OCI-LY1 (cell line): ENCODE data around the gene TEKT2.

Source experiments
- H2AFZ ChIP-seq: fragments of 200-600 bp; sonication (generic), shearing (Covaris generic); 2 replicates; pipeline ENCODE4 v1.6.0; 2014; ENCODE audit warnings: antibody characterized with exemption, mild to moderate bottlenecking, low read length
- H3F3A ChIP-seq: fragments of 200-600 bp; sonication (generic), shearing (Covaris generic); 2 replicates; pipeline ENCODE4 v1.6.0; 2014; ENCODE audit warnings: mild to moderate bottlenecking, antibody characterized with exemption, low read length, moderate library complexity; ENCODE audit not compliant: insufficient read depth
- H3K27ac ChIP-seq: fragments of 200-600 bp; sonication (generic); 2 replicates; pipeline ENCODE4 v1.5.1; 2014; ENCODE audit warnings: low read length, mixed run types, mild to moderate bottlenecking, low read depth; ENCODE audit not compliant: poor library complexity, severe bottlenecking
- H3K27me3 ChIP-seq: fragments of 200-600 bp; sonication (generic); 2 replicates; pipeline ENCODE4 v1.6.0; 2014; ENCODE audit warnings: antibody characterized with exemption, mild to moderate bottlenecking, low read length, moderate library complexity; ENCODE audit not compliant: insufficient read depth
- H3K36me3 ChIP-seq: fragments of 200-600 bp; sonication (generic); 2 replicates; pipeline ENCODE4 v1.6.1; 2014; ENCODE audit warnings: mild to moderate bottlenecking, antibody characterized with exemption, low read length, moderate library complexity, mixed read lengths; ENCODE audit not compliant: insufficient read depth
- H3K4me1 ChIP-seq: fragments of 200-600 bp; sonication (generic); 2 replicates; pipeline ENCODE4 v1.5.1; 2014; ENCODE audit warnings: mild to moderate bottlenecking, low read length, moderate library complexity; ENCODE audit not compliant: insufficient read depth, severe bottlenecking
- H3K4me2 ChIP-seq: fragments of 200-600 bp; sonication (generic), shearing (Covaris generic); 2 replicates; pipeline ENCODE4 v1.6.1; 2014; ENCODE audit warnings: low read length
- H3K4me3 ChIP-seq: fragments of 200-600 bp; sonication (generic); 2 replicates; pipeline ENCODE4 v1.5.1; 2014; ENCODE audit warnings: low read length, low read depth, mild to moderate bottlenecking, mixed read lengths; ENCODE audit not compliant: poor library complexity, severe bottlenecking
- H3K79me2 ChIP-seq: fragments of 200-600 bp; shearing (Covaris generic); 2 replicates; pipeline ENCODE4 v1.6.1; 2016; ENCODE audit warnings: mixed run types, low read length, mixed read lengths; ENCODE audit not compliant: insufficient read depth
- H3K9ac ChIP-seq: fragments of 200-600 bp; sonication (generic), shearing (Covaris generic); 2 replicates; pipeline ENCODE4 v1.6.1; 2014; ENCODE audit warnings: mild to moderate bottlenecking, low read length, mixed read lengths
- H3K9me2 ChIP-seq: fragments of 200-600 bp; sonication (generic), shearing (Covaris generic); 2 replicates; pipeline ENCODE4 v1.6.1; 2014; ENCODE audit warnings: low read depth, mild to moderate bottlenecking, low read length, mixed read lengths
- H3K9me3 ChIP-seq: fragments of 200-600 bp; shearing (Covaris generic); 2 replicates; pipeline ENCODE4 v1.6.1; 2014; ENCODE audit warnings: low read length, mixed read lengths
- H4K20me1 ChIP-seq: fragments of 200-600 bp; sonication (generic), shearing (Covaris generic); 2 replicates; pipeline ENCODE4 v1.6.0; 2016; ENCODE audit warnings: mild to moderate bottlenecking, low read length; ENCODE audit not compliant: insufficient read depth
- EZH2 ChIP-seq: fragments of 200-600 bp; sonication (generic), shearing (Covaris generic); IDR thresholded peaks from 2 replicates; pipeline ENCODE4 v1.8.0; 2017; ENCODE audit warnings: borderline replicate concordance, mixed run types, mild to moderate bottlenecking, antibody characterized with exemption, low read length, moderate library complexity, mixed read lengths
- TF ChIP-seq, protein P1 (sequence below): fragments of 200-600 bp; sonication (generic), shearing (Covaris generic); IDR thresholded peaks from 2 replicates; pipeline ENCODE4 v1.5.1; 2017; ENCODE audit warnings: mild to moderate bottlenecking, antibody characterized with exemption, low read length, moderate library complexity, mixed read lengths

Gene TEKT2

DNA sequence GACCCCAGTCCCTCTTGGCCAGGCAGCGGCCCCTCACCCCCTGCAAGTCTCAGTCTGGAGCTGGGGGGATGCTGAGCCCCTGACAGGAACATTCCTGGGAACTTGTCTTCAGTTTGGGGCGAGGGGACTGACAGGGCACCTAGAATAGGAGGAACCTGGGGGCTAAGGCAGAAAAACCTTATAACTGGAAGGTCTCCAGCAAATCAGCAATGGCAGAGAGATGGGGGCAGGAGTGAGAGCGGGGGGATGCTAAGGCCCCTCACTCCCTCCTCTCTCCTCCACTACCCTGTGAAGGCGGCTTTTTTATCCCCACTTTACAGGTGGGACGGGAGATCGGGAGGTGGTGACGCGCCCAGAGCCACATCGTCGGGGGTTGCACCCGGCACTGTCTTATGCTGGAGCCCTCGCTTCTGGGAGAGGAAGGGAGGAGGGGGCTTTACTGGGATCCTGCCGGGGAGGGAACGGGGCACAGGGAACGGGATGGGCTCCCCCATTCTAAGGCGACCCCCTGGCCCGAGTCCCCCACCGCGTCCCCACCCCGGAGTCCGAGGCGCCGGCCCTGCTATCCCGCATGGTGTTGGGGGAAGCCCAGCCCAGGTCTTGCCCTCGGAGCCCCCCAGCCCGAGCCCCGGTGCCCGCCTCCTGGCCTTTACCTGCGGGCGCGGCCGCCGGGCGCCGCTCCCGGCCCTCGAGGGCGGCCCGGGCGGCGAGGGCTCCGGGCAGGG lies 40.7 kb downstream of the TEKT2 start:
- Histone ChIP-seq H3K4me2 (peak overlapping the region; percentile 27; the same call in 1 of the 2 replicates), H3K4me1 (peaks cover 25% of the 10 kb centered on the region), H4K20me1 (no peaks in the 10 kb centered on the region), H3K4me3 (no peak overlapping the region), H3K9me3 (no peaks in the 10 kb centered on the region), H3K27me3 (peaks cover 7% of the 10 kb centered on the region; the same call in 1 of the 2 replicates), H3K9me2 (no peaks in the 10 kb centered on the region), H3K27ac (no peak overlapping the region), H3K36me3 (no peaks in the 10 kb centered on the region), H2AFZ (no peak overlapping the region), H3K79me2 (no peaks in the 10 kb centered on the region), H3F3A (no peaks in the 10 kb centered on the region), H3K9ac (no peak overlapping the region)
- 0 out of 2 replicates have a peak, but pooled peaks have one; percentile 46 for TF ChIP-seq EZH2
- TF ChIP-seq, protein P1, sequence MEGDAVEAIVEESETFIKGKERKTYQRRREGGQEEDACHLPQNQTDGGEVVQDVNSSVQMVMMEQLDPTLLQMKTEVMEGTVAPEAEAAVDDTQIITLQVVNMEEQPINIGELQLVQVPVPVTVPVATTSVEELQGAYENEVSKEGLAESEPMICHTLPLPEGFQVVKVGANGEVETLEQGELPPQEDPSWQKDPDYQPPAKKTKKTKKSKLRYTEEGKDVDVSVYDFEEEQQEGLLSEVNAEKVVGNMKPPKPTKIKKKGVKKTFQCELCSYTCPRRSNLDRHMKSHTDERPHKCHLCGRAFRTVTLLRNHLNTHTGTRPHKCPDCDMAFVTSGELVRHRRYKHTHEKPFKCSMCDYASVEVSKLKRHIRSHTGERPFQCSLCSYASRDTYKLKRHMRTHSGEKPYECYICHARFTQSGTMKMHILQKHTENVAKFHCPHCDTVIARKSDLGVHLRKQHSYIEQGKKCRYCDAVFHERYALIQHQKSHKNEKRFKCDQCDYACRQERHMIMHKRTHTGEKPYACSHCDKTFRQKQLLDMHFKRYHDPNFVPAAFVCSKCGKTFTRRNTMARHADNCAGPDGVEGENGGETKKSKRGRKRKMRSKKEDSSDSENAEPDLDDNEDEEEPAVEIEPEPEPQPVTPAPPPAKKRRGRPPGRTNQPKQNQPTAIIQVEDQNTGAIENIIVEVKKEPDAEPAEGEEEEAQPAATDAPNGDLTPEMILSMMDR: no peak

DNA sequence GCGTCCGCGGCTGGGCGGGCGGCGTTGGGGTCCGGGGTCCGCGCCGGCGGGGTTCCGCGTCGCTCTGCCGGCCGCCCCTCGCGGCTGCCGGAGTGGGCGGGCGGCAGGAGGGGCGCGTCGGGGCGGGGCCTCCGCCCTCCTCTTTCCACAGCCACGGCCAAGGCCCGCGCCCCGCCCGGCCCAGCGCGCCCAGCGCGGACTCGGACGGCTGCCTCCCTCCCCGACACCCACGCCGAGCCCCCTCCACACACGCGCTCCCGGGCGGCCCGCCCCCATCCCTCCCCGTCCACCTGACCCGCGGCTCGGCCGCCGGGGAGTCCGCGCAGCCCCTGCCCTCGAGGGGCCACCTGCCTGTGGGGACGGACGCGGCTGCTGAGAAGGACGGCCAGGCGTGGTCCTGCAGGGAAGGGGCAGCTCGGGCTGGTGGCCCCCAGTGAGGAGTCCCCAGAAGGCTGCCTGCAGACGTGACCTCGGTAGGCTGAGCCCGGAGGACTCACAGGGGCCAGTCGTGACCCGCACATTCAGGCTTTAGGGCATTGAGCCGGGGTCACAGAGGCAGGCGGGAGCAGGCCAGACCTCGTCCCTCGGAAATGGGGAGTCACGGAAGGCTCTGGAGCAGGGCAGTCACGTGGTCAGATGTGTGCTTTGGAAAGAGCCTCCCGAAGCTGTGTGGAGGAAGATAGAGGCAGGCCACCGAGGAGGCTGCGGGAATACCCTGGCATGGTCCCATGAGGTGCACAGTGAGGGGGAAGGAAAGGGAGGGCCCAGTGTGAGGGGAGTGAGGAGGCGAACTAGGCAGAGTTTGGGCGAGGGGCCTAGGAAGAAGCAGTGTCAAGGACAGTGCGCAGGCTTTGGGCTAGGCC lies 41.5 kb downstream of the TEKT2 start, which contains the start of gene COL8A2:
Gene COL8A2, minus strand, starts transcription at position 94 of the 863 bp plus-strand sequence. CDS start 24,980 bp downstream, outside the sequence.
- H3K9me3 ChIP-seq: no peaks in the 10 kb centered on the region
- no peaks in the 10 kb centered on the region for H3K36me3 ChIP-seq
- H3F3A ChIP-seq: no peaks in the 10 kb centered on the region
- no peak within 1 kb of the TSS for H3K27ac ChIP-seq
- H4K20me1 ChIP-seq: no peaks in the 10 kb centered on the region
- H3K27me3 ChIP-seq: peaks cover 7% of the 10 kb centered on the region; the same call in 1 of the 2 replicates
- H3K9me2 ChIP-seq: no peaks in the 10 kb centered on the region
- no peak within 1 kb of the TSS for H3K9ac ChIP-seq
- H3K4me3 ChIP-seq: peak within 1 kb of the TSS; percentile 34
- H2AFZ ChIP-seq: no peak within 1 kb of the TSS
- peaks cover 25% of the 10 kb centered on the region for H3K4me1 ChIP-seq
- TF ChIP-seq, protein P1: no peak
- no peak for TF ChIP-seq EZH2
- H3K79me2 ChIP-seq: no peaks in the 10 kb centered on the region
- H3K4me2 ChIP-seq: peak within 1 kb of the TSS; percentile 53

DNA sequence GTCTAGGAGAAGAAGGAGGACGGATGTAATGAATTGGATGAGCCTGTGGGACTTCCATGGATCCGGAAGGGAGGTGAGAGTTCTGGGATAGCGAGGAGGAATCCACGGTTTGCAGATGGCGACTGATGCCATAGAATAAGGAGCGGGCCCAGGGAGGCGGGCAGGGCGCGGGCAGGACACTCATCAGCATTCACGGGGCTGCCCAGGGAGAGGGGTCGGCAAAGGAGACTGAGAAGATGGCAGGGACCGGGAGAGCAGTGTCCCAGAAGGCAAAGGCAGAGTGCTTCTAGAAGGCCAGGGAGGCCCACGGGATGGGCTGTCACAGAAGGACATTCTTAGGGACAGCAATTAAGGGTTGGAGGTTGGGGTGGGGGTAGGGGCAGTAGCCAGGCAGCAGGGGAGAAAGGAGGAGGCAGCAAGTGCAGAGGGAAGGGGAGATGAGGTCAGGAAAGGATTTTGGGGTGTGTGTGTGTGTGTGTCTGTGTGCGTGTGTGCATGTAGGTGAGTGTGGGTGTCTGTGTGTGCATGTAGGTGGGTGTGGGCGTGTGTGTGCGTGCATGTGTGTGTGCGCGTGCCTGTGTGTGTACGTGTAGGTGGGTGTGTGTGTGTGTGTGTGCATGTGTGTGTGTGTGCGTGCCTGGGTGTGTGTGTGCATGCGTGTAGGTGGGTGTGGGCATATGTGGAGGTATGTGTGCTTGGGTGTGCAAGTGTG lies 42.3 kb downstream of the TEKT2 start:
- no peak for TF ChIP-seq EZH2
- TF ChIP-seq, protein P1: no peak
- Histone ChIP-seq H3K79me2 (no peaks in the 10 kb centered on the region), H3K27ac (no peak overlapping the region), H3K9me2 (no peaks in the 10 kb centered on the region), H3K27me3 (peaks cover 7% of the 10 kb centered on the region; the same call in 1 of the 2 replicates), H3K4me3 (no peak overlapping the region), H3K9ac (no peak overlapping the region), H3K9me3 (no peaks in the 10 kb centered on the region), H3K36me3 (no peaks in the 10 kb centered on the region), H2AFZ (no peak overlapping the region), H3K4me2 (no peak overlapping the region), H3F3A (no peaks in the 10 kb centered on the region), H4K20me1 (no peaks in the 10 kb centered on the region), H3K4me1 (peaks cover 25% of the 10 kb centered on the region)
